Spleen (tissue), 11 donors: ENCODE measurements around the gene PSD2. TPM values are rescaled to one million over a fixed set of nuclear protein-coding genes. Genes with fewer than 3 reads are reported as not detected.

Source experiments
- DNase-seq: peaks from one replicate; pipeline ENCODE4 v3.0.0-alpha.2; 2020
- H3K27ac ChIP-seq, 8 donors: fragments of 200-600 bp; sonication (generic) in 7 of 8; 1 replicate in 4 of 8; 2 replicates in 4 of 8; pipeline versions ENCODE4 v1.5.0 to v1.8.0; 2016 to 2021; ENCODE audit warnings: inconsistent platforms in 4 of 8, mild to moderate bottlenecking in 4 of 8, moderate library complexity in 1 of 8
- H3K27me3 ChIP-seq, 7 donors: fragments of 200-600 bp; sonication (generic) in 6 of 7; replicated peaks in 1 of 7; 1 replicate in 4 of 7; 2 replicates in 3 of 7; pipeline versions ENCODE4 v1.5.0 to v1.8.0; 2016 to 2021; ENCODE audit warnings: inconsistent platforms in 3 of 7, mild to moderate bottlenecking in 1 of 7
- H3K36me3 ChIP-seq, 6 donors: fragments of 200-600 bp; sonication (generic) in 5 of 6; 1 replicate in 4 of 6; 2 replicates in 2 of 6; pipeline versions ENCODE4 v1.5.0 to v1.8.0; 2016 to 2021; ENCODE audit warnings: inconsistent platforms in 2 of 6
- H3K4me1 ChIP-seq, 6 donors: fragments of 200-600 bp; sonication (generic) in 5 of 6; 1 replicate in 3 of 6; 2 replicates in 3 of 6; pipeline versions ENCODE4 v1.5.0 to v1.8.0; 2016 to 2021; ENCODE audit warnings: inconsistent platforms in 3 of 6
- H3K4me3 ChIP-seq, 8 donors: fragments of 200-600 bp; sonication (generic) in 7 of 8; 1 replicate in 4 of 8; 2 replicates in 4 of 8; pipeline versions ENCODE4 v1.5.0 to v1.8.0; 2016 to 2021; ENCODE audit warnings: inconsistent platforms in 4 of 8, mild to moderate bottlenecking in 4 of 8, moderate library complexity in 2 of 8
- H3K9me3 ChIP-seq, 8 donors: fragments of 200-600 bp; sonication (generic) in 7 of 8; 1 replicate in 4 of 8; 2 replicates in 4 of 8; pipeline versions ENCODE4 v1.5.0 to v1.8.0; 2016 to 2021; ENCODE audit warnings: inconsistent platforms in 4 of 8
- POLR2A ChIP-seq, 3 donors: fragments of 450-650 bp; IDR thresholded peaks; one replicate each; pipeline ENCODE4 v1.5.1; 2017; ENCODE audit warnings: antibody characterized with exemption in 3 of 3, mild to moderate bottlenecking in 1 of 3
- POLR2AphosphoS5 ChIP-seq, 3 donors: sonication (generic); formaldehyde crosslinking; IDR thresholded peaks; one replicate each; pipeline ENCODE4 v1.5.1; 2017; ENCODE audit warnings: antibody characterized with exemption in 3 of 3
- WGBS, 5 donors: extraction: QIAGEN DNeasy Blood & Tissue Kit in 3 of 5; methylation state at CpG; one replicate each; pipeline versions ENCODE4 v1.1.5 to v1.1.7; 2013 to 2018; 5-methylcytosine and 5-hydroxymethylcytosine counted together
- intact Hi-C: fragments of 100-400 bp; cut with DNase I; formaldehyde crosslinking; loops from one replicate; pipeline ENCODE4 v1.15.0; 2023; ENCODE audit warnings: low total_unique reads
- polyA plus RNA-seq, 3 donors: library from polyadenylated mRNA; stranded (reverse); fragments of 200-250 nt; gene quantifications; one replicate each; pipeline ENCODE4 v1.2.1, GENCODE V29; 2013
- total RNA-seq, 7 donors: library from RNA; depleted of rRNA in 3 of 7; stranded (reverse); fragments of >200 nt in 3 of 7; fragmentation: NEBNext Ultra II Directional in 4 of 7; extraction: Animal tissue kit (Norgen Biotek cat#: 25700) in 4 of 7; gene quantifications; one replicate each; pipeline versions ENCODE4 v1.1.0 to v1.2.1, GENCODE V29; 2016 to 2021
- TF ChIP-seq, protein P1 (sequence below), 11 experiments: fragments of 200-600 bp in 7 of 11; fragments of 450-650 bp in 4 of 11; sonication (generic) in 4 of 11; IDR thresholded peaks in 8 of 11; conservative IDR thresholded peaks in 3 of 11; 1 replicate in 7 of 11; 2 replicates in 4 of 11; pipeline versions ENCODE4 v1.4.0 to v1.8.0; 2016 to 2021; ENCODE audit warnings: antibody characterized with exemption in 11 of 11, inconsistent platforms in 4 of 11, mild to moderate bottlenecking in 1 of 11
- donor health status: healthy with polysubstance abuse.
- donor health status: DM: no; HTN: no; CAD: no; lungs with moderate emphysema.
- donor health status: DM: no; HTN: no; CAD: no.
- donor health status: Bipolar disorder and iron deficiency.
- donor health status: healthy.
- donor health status: DM: no; HTN: no; CAD: no.
- donor health status: DM: yes; HTN: yes; CAD: no.

PSD2 gene
- total and polyA plus RNA-seq, 10 donors, result 0.03 to 0.42 (median 0.21) TPM; not detected in 1

DNA sequence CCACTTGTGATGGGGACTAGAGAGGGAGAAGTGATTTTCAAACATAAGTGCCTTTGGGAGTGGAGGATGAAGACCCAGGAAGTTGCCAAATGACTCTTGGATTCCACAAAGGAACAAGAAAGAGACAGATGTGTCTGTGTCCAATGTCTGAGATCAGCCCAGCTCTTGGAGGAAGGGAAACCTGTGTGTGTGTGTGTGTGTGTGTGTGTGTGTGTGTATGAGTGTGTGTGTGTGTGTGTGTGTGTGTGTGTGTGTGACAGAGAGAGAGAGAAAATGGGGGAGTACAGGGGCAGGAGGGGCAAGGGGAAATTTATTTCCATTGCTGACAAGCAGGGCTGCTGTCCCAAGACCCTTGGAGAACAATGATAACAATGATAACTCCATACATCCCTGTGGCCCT is 72.0 kb downstream of the PSD2 start:
- Histone ChIP-seq H3K27me3 (no peaks in the 10 kb centered on the region), H3K4me1 (peaks cover 0 to 22% (median 5%) of the 10 kb centered on the region in 6 donors), H3K27ac (no peak overlapping the region), H3K9me3 (no peaks in the 10 kb centered on the region), H3K4me3 (no peak overlapping the region), H3K36me3 (no peaks in the 10 kb centered on the region)
- intact Hi-C loops, result no loop called here
- no peak for DNase-seq
- TF ChIP-seq, protein P1, sequence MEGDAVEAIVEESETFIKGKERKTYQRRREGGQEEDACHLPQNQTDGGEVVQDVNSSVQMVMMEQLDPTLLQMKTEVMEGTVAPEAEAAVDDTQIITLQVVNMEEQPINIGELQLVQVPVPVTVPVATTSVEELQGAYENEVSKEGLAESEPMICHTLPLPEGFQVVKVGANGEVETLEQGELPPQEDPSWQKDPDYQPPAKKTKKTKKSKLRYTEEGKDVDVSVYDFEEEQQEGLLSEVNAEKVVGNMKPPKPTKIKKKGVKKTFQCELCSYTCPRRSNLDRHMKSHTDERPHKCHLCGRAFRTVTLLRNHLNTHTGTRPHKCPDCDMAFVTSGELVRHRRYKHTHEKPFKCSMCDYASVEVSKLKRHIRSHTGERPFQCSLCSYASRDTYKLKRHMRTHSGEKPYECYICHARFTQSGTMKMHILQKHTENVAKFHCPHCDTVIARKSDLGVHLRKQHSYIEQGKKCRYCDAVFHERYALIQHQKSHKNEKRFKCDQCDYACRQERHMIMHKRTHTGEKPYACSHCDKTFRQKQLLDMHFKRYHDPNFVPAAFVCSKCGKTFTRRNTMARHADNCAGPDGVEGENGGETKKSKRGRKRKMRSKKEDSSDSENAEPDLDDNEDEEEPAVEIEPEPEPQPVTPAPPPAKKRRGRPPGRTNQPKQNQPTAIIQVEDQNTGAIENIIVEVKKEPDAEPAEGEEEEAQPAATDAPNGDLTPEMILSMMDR (IDR thresholded peaks at IDR 0.05 in 8 of 11, conservative IDR thresholded peaks at IDR 0.05 in 3 of 11), result no peak
- TF ChIP-seq POLR2A (IDR thresholded peaks at IDR 0.05) (no peak), POLR2AphosphoS5 (IDR thresholded peaks at IDR 0.05) (no peak)

DNA sequence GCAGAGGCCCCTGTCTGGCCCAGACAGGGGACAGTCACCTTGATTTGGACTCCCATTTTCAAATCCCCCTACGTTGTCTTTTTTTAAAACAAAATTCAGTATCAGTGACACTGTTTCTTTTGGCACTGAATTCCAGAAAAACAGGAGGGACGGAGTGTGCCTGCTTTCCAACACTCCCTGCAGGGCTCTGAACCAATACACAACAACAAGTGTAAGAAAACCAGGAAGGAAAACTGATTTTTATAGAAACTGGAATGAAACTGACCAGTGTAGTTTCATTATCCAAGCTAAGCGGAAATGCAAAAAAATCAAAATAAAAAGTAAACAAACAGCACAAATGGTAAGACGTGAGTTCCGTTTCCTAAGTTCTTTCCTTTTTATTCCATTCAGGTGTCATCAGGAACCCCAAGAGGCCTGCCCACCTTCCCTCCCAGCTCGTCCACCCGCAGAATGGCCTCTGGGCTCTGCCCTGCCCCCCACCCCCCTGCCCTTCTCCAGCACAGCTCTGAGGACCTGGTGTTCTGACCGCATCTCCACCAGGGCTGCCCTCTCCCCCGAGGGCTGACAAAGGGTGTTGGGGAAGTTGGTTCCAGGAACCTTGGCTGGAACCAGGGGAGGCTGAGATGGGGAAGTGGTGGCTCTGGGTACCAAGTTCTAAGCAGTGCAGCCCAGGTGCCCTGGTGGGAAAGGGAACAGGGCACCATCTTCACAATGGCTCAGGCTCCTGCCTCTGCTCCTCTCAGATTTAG is 73.6 kb downstream of the PSD2 start:
- peak overlapping the region in 1 of 8 donors; percentile 5 for H3K27ac ChIP-seq
- H3K36me3 ChIP-seq, result no peaks in the 10 kb centered on the region
- peaks cover 0 to 7% (median under 1%) of the 10 kb centered on the region in 6 donors for H3K4me1 ChIP-seq
- peak; percentile 67 for DNase-seq
- H3K4me3 ChIP-seq, result no peak overlapping the region
- TF ChIP-seq, protein P1 (IDR thresholded peaks at IDR 0.05 in 8 of 11, conservative IDR thresholded peaks at IDR 0.05 in 3 of 11), result no peak
- TF ChIP-seq POLR2AphosphoS5 (IDR thresholded peaks at IDR 0.05) (no peak), POLR2A (IDR thresholded peaks at IDR 0.05) (no peak)
- intact Hi-C loops, result no loop called here
- H3K9me3 ChIP-seq, result no peaks in the 10 kb centered on the region
- peaks cover 0 to 8% (median 0%) of the 10 kb centered on the region in 7 donors for H3K27me3 ChIP-seq
- 62 to 79% (median 73%) methylated on average over 9 of the region's 9 CpGs for WGBS, 5 donors

DNA sequence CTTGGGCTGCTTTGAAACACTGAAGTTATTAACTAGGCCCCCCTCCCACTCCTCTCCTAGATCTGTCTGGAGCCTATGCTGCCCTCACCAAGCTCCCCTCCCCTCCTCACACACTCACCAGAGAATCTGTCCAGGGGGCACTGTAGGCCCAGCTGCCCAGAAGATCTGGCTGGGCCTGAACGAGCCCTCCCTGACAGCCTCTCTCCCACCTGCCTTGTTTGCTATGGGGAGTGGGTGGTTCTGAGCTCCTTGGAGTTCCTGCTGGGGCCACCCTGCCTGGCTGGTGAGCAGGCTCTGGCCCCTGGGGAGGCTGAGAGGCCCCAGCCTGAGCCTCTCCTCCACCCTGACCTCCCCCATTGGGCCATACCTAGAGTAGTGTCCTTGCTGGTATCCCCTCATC is 75.1 kb downstream of the PSD2 start:
- DNase-seq, result no peak
- Histone ChIP-seq H3K36me3 (no peaks in the 10 kb centered on the region), H3K27ac (no peak overlapping the region), H3K4me3 (no peak overlapping the region), H3K4me1 (no peaks in the 10 kb centered on the region), H3K27me3 (peaks cover 0 to 8% (median 0%) of the 10 kb centered on the region in 7 donors), H3K9me3 (peaks cover 0 to under 1% (median 0%) of the 10 kb centered on the region in 8 donors)
- intact Hi-C loops, result no loop called here
- TF ChIP-seq POLR2AphosphoS5 (IDR thresholded peaks at IDR 0.05) (no peak), POLR2A (IDR thresholded peaks at IDR 0.05) (no peak)
- TF ChIP-seq, protein P1 (IDR thresholded peaks at IDR 0.05 in 8 of 11, conservative IDR thresholded peaks at IDR 0.05 in 3 of 11), result no peak
- 75 to 100% (median 86%) methylated on average over 1 of the region's 1 CpG for WGBS, 5 donors

DNA sequence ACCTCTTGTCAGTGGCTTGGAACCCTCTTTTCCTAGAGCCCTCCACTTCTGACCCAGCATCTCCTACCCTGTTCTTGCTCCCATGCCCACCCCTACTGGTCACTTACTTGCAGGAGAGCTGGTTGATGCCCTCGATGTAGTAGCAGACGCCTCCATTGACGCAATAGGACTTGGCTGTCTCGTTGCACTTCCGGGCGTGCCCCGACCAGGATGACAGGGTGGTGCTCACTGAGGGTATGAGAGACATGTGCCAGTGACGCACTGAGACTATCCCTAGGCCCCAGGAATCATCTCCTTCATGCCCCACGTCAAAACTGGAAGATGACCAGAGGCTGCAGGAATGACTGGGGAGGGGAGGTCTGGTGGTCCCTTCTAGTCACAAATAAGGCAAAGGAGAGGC is 76.0 kb downstream of the PSD2 start:
- H3K4me3 ChIP-seq, result no peak overlapping the region
- peaks cover 0 to 8% (median 0%) of the 10 kb centered on the region in 7 donors for H3K27me3 ChIP-seq
- peaks cover 0 to 6% (median 0%) of the 10 kb centered on the region in 8 donors for H3K9me3 ChIP-seq
- no peaks in the 10 kb centered on the region for H3K4me1 ChIP-seq
- no peak overlapping the region for H3K27ac ChIP-seq
- TF ChIP-seq POLR2A (IDR thresholded peaks at IDR 0.05) (no peak), POLR2AphosphoS5 (IDR thresholded peaks at IDR 0.05) (no peak)
- TF ChIP-seq, protein P1 (IDR thresholded peaks at IDR 0.05 in 8 of 11, conservative IDR thresholded peaks at IDR 0.05 in 3 of 11), result no peak
- no peaks in the 10 kb centered on the region for H3K36me3 ChIP-seq
- intact Hi-C loops, result no loop called here
- no peak for DNase-seq
- 87 to 93% (median 87%) methylated on average over 9 of the region's 9 CpGs for WGBS, 5 donors
